ENCODE results near the gene AFF2. TPM values are rescaled to one million over a fixed set of nuclear protein-coding genes. Genes with fewer than 3 reads are reported as not detected.
A peak's percentile ranks its signal among the peaks of the same experiment; 100 is the strongest.

The AFF2 gene
- total RNA-seq, 1 experiment from 2014 or later = 0.13 TPM

GRCh38 chrX:148856505-148856904, 356.1 kb downstream of the AFF2 start:
- H3K9me3 ChIP-seq (replicated peaks) = no peaks in the 10 kb centered on the region
- no peak for DNase-seq (ENCODE audit: low read depth in 1 of 2, low spot score in 2 of 2)

DNA sequence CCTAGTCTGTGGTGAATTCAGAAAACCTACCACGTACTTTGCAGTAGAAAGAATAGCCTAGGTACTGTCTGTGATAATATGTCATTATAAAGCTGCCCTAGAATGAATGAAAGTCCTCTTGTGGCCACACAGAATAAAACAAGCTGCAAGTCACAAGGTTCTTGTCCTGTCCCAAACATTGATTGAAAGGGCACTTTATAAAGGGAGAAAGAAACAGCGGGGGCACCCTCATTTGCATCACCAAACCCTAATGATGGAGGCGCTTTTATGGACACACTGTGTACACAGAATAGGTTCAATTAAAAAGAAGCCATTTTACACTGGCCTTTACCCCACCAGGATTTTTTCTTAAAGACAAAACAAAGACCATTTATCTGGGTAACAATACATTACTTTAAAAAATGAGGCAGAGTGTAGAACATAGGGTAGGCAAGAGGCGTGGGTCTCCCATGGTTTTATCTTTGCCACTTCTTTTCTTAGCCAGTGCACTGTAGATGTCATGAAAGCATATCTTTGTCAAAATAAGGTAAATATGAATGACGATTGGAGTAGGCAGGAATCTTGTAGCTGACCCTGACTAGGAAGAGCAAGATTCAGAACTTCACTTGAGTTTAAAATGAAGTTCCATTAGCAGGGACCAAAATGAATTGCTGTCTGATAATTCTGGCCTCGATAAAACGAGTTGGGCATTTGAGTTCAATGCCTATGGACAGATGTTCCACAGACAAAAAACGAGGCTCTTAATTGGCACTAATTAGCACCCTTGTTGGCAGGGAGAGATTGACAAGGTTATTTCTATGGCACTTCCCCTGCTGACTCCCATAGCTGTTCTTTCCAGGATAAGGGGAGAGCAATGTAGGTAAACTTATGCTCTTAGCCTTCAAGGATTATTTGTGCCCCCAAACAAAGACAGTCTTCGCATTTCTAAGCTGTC, 365.1 kb downstream of the AFF2 start:
- Histone ChIP-seq H3K4me3 (no peak overlapping the region), H3K27me3 (replicated peaks) (no peaks in the 10 kb centered on the region), H3K27ac (no peak overlapping the region), H3K36me3 (no peaks in the 10 kb centered on the region), H3K9me3 (replicated peaks) (no peaks in the 10 kb centered on the region), H3K4me1 (replicated peaks) (no peaks in the 10 kb centered on the region)
- DNase-seq (ENCODE audit: low read depth in 1 of 2, low spot score in 2 of 2) = no peak

More at GRCh38 chrX:148856505-148856904, 356.1 kb downstream of the AFF2 start:
- Histone ChIP-seq H3K27me3 (replicated peaks) (no peaks in the 10 kb centered on the region), H3K36me3 (no peaks in the 10 kb centered on the region), H3K27ac (no peak overlapping the region), H3K4me1 (replicated peaks) (no peaks in the 10 kb centered on the region), H3K4me3 (no peak overlapping the region)

DNA sequence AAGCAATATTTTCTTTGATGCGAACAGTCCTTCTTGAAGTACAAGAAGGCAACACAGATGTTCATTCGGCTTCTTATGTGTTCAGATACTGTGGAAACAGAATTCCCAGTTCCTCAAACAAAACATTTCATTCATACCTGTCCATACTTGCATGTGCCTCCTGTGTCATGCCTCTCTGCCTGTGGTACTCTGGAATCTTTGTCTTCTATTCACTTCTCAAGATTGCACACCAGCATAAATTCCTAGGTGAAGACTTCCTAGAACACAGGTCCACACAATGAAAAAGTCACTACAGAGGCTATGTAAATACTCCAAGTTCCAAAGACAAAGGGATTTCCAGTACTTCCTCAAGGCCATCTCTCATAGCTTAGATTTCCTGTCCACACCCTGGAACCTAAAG, 367.2 kb downstream of the AFF2 start:
- Histone ChIP-seq H3K4me3 (no peak overlapping the region), H3K27ac (no peak overlapping the region), H3K36me3 (no peaks in the 10 kb centered on the region), H3K27me3 (replicated peaks) (no peaks in the 10 kb centered on the region), H3K9me3 (replicated peaks) (no peaks in the 10 kb centered on the region), H3K4me1 (replicated peaks) (no peaks in the 10 kb centered on the region)
- DNase-seq (ENCODE audit: low read depth in 1 of 2, low spot score in 2 of 2) = no peak

DNA sequence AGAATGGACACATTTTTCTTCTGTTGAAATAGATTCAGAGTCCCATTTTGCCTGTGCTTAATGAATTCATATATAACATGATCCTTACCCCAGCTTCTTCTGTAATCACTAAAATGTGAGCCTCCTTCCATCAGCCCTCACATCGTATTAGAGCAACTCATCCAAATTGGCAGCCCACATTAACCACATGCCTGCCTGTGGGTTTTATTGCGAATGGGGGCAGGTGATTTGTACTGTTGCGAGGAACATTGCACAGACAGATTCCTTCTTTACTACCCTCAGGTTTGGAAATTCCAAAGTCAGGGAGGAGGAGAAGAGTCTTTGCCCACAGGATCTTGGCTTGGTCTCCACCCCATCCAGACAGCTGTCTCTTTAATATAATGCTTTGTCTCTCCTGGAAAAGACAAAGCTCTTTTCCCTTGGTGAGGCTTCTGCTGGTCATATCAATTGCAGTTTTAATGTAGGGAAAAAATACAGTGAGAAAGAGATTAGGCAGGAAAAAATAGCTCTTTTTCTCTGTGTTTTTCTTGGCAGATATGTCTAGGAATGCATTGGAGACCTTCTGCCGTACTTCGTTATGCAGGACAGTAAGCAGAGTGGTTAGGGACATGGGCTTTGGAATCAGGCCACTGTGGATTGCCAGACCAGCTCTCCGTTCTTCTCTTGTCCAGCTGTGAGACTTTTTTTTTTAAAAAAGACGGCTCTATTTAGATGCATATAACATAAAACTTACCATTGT, 371.2 kb downstream of the AFF2 start:
- Histone ChIP-seq H3K27ac (no peak overlapping the region), H3K27me3 (replicated peaks) (no peaks in the 10 kb centered on the region)
- peak; percentile 19 to 28 for DNase-seq (ENCODE audit: low read depth in 1 of 2, low spot score in 2 of 2)

DNA sequence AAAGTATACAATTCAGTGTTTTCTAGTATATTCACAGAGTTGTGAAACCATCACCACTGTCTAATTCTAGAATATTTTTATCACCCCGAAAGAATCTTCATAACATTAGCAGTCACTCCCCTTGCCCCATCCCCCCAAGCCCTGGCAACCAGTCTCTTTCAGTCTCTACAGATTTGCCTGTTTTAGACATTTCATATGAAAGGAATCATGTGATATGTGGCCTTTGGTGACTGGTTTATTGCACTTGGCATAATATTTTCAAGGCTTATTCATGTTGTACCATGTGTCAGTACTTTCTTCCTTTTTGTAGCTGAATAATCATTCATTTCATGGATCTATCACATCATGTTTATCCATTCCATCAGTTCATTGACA, 371.7 kb downstream of the AFF2 start:
- Histone ChIP-seq H3K4me3 (no peak overlapping the region), H3K27ac (no peak overlapping the region), H3K36me3 (no peaks in the 10 kb centered on the region), H3K9me3 (replicated peaks) (no peaks in the 10 kb centered on the region), H3K27me3 (replicated peaks) (no peaks in the 10 kb centered on the region), H3K4me1 (replicated peaks) (0 out of 2 replicates have a peak, but pooled peaks cover 3% of the 10 kb centered on the region)
- no peak for DNase-seq (ENCODE audit: low read depth in 1 of 2, low spot score in 2 of 2)

More for the DNA sequence above, 371.2 kb downstream of the AFF2 start:
- no peaks in the 10 kb centered on the region for H3K9me3 ChIP-seq (replicated peaks)
- H3K36me3 ChIP-seq = no peaks in the 10 kb centered on the region
- H3K4me1 ChIP-seq (replicated peaks) = 0 out of 2 replicates have a peak, but pooled peaks cover 3% of the 10 kb centered on the region
- H3K4me3 ChIP-seq = no peak overlapping the region

DNA sequence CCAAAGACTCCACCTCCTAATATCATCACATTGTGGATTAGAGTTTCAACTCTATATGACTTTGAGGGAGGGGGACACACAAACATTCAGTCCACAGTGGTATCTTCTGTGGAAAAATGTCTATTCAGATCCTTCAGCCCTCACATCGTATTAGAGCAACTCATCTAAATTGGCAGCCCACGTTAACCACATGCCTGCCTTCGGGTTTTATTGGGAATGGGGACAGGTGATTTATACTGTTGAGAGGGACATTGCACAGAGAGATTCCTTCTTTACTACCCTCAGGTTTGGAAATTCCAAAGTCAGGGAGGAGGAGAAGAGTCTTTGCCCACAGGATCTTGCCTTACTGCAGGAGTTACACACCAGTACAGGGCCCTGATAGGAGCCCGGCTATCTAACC, 372.5 kb downstream of the AFF2 start:
- no peaks in the 10 kb centered on the region for H3K27me3 ChIP-seq (replicated peaks)
- no peak overlapping the region for H3K27ac ChIP-seq
- H3K4me1 ChIP-seq (replicated peaks) = peaks cover 7% of the 10 kb centered on the region
- DNase-seq (ENCODE audit: low read depth in 1 of 2, low spot score in 2 of 2) = no peak
- H3K4me3 ChIP-seq = no peak overlapping the region
- H3K36me3 ChIP-seq = no peaks in the 10 kb centered on the region
- H3K9me3 ChIP-seq (replicated peaks) = no peaks in the 10 kb centered on the region

- no peak overlapping the region for H3K4me3 ChIP-seq
- H3K27me3 ChIP-seq (replicated peaks) = no peaks in the 10 kb centered on the region
- H3K4me1 ChIP-seq (replicated peaks) = peaks cover 20% of the 10 kb centered on the region
- H3K27ac ChIP-seq = no peak overlapping the region
- no peak for DNase-seq (ENCODE audit: low read depth in 1 of 2, low spot score in 2 of 2)
- no peaks in the 10 kb centered on the region for H3K9me3 ChIP-seq (replicated peaks)
- H3K36me3 ChIP-seq = no peaks in the 10 kb centered on the region
These were observed 374.3 kb downstream of the AFF2 start for GRCh38 chrX:148874636-148875246.

DNA sequence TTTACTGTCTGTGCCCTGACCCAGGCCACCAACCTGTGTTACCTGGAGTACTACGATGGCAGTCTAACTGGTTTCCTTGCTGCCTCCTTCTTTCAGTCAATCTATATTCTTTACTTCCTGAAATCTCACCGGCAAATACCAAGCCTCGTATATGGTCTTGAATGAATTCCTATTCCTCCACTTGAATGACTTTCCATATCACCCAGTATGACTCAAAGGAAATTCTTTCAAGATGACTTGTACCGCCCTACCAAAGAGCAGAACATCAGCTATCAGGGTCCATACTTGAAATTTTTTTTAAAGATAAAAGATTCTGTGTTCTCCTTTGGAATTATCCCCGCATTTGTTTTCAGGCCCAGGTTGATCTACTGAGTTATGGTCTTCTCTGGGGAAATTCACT, 378.0 kb downstream of the AFF2 start:
- DNase-seq (ENCODE audit: low read depth in 1 of 2, low spot score in 2 of 2) = peak in 1 of 2 experiments; percentile 35
- peak overlapping the region; percentile 70 for H3K27ac ChIP-seq
- H3K27me3 ChIP-seq (replicated peaks) = no peaks in the 10 kb centered on the region
- H3K4me1 ChIP-seq (replicated peaks) = peaks cover 20% of the 10 kb centered on the region
- no peaks in the 10 kb centered on the region for H3K36me3 ChIP-seq
- no peaks in the 10 kb centered on the region for H3K9me3 ChIP-seq (replicated peaks)
- H3K4me3 ChIP-seq = no peak overlapping the region

- DNase-seq (ENCODE audit: low read depth in 1 of 2, low spot score in 2 of 2) = no peak
- no peaks in the 10 kb centered on the region for H3K27me3 ChIP-seq (replicated peaks)
- no peak overlapping the region for H3K27ac ChIP-seq
- H3K4me3 ChIP-seq = no peak overlapping the region
- no peaks in the 10 kb centered on the region for H3K4me1 ChIP-seq (replicated peaks)
- H3K36me3 ChIP-seq = no peaks in the 10 kb centered on the region
- no peaks in the 10 kb centered on the region for H3K9me3 ChIP-seq (replicated peaks)
These were observed 384.8 kb downstream of the AFF2 start for GRCh38 chrX:148885203-148885602.

GRCh38 chrX:148893395-148893794, 393.0 kb downstream of the AFF2 start:
- Histone ChIP-seq H3K9me3 (replicated peaks) (no peaks in the 10 kb centered on the region), H3K27ac (no peak overlapping the region), H3K36me3 (no peaks in the 10 kb centered on the region), H3K4me3 (no peak overlapping the region), H3K4me1 (replicated peaks) (no peaks in the 10 kb centered on the region), H3K27me3 (replicated peaks) (no peaks in the 10 kb centered on the region)
- DNase-seq (ENCODE audit: low read depth in 1 of 2, low spot score in 2 of 2) = no peak

DNA sequence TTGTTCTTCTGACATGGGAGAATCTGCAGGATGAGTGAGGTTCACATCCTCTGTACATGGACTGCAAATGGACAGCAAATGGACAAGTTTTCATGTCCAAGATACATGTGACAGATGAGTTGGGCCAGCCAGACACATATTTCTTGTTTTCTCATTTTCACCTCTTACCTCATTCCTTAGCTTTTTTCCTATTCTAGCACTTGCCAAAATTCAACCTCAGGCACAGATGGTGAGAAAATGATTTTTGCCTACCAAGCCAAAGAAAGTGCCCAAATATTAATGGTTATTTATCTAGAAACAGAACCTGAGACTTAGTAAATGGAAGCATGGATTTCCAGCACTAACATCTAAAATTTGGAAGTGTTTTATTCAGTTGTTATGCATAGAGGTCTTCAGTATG, 402.2 kb downstream of the AFF2 start:
- DNase-seq (ENCODE audit: low read depth in 1 of 2, low spot score in 2 of 2) = no peak

GRCh38 chrX:148903176-148903575, 402.8 kb downstream of the AFF2 start:
- no peak overlapping the region for H3K27ac ChIP-seq
- no peak for DNase-seq (ENCODE audit: low read depth in 1 of 2, low spot score in 2 of 2)
- H3K4me3 ChIP-seq = no peak overlapping the region
- no peaks in the 10 kb centered on the region for H3K36me3 ChIP-seq
- H3K9me3 ChIP-seq (replicated peaks) = no peaks in the 10 kb centered on the region
- H3K4me1 ChIP-seq (replicated peaks) = no peaks in the 10 kb centered on the region
- no peaks in the 10 kb centered on the region for H3K27me3 ChIP-seq (replicated peaks)

More for the DNA sequence above, 402.2 kb downstream of the AFF2 start:
- H3K36me3 ChIP-seq = no peaks in the 10 kb centered on the region
- no peaks in the 10 kb centered on the region for H3K9me3 ChIP-seq (replicated peaks)
- H3K4me3 ChIP-seq = no peak overlapping the region
- no peak overlapping the region for H3K27ac ChIP-seq
- no peaks in the 10 kb centered on the region for H3K27me3 ChIP-seq (replicated peaks)
- H3K4me1 ChIP-seq (replicated peaks) = no peaks in the 10 kb centered on the region

GRCh38 chrX:148904421-148905111, 404.1 kb downstream of the AFF2 start:
- Histone ChIP-seq H3K9me3 (replicated peaks) (no peaks in the 10 kb centered on the region), H3K27ac (no peak overlapping the region), H3K27me3 (replicated peaks) (no peaks in the 10 kb centered on the region), H3K36me3 (no peaks in the 10 kb centered on the region), H3K4me3 (no peak overlapping the region), H3K4me1 (replicated peaks) (no peaks in the 10 kb centered on the region)
- DNase-seq (ENCODE audit: low read depth in 1 of 2, low spot score in 2 of 2) = no peak
